Liver (tissue), 9 donors: ENCODE data around the gene CEP164. TPM values are rescaled to one million over a fixed set of nuclear protein-coding genes. Genes with fewer than 3 reads are reported as not detected.

ENCODE experiments used
- DNase-seq: peaks from one replicate; pipeline ENCODE4 v3.0.0-alpha.2; 2017; ENCODE audit warnings: low spot score
- H3K27ac ChIP-seq, 2 donors: one replicate each; pipeline ENCODE4 v1.7.0; 2013; ENCODE audit warnings: inconsistent platforms in 2 of 2, low read length in 2 of 2, control low read depth in 1 of 2, low read depth in 1 of 2, mild to moderate bottlenecking in 1 of 2
- H3K27me3 ChIP-seq, 4 donors: one replicate each; pipeline versions ENCODE4 v1.6.1 to v1.7.0; 2013; ENCODE audit warnings: low read length in 3 of 4, inconsistent platforms in 1 of 4, mild to moderate bottlenecking in 1 of 4, moderate library complexity in 1 of 4; ENCODE audit not compliant: control insufficient read depth in 4 of 4, insufficient read depth in 4 of 4
- H3K36me3 ChIP-seq, 4 donors: one replicate each; pipeline versions ENCODE4 v1.6.1 to v1.7.0; 2013; ENCODE audit warnings: low read length in 3 of 4, mild to moderate bottlenecking in 3 of 4, low read depth in 1 of 4, moderate library complexity in 1 of 4; ENCODE audit not compliant: control insufficient read depth in 4 of 4, insufficient read depth in 3 of 4
- H3K4me1 ChIP-seq, 4 donors: one replicate each; pipeline versions ENCODE4 v1.6.1 to v1.7.0; 2013; ENCODE audit warnings: low read length in 3 of 4, mild to moderate bottlenecking in 3 of 4, moderate library complexity in 1 of 4; ENCODE audit not compliant: control insufficient read depth in 4 of 4, insufficient read depth in 4 of 4
- H3K4me3 ChIP-seq, 3 donors: one replicate each; pipeline versions ENCODE4 v1.6.1 to v1.7.0; 2013; ENCODE audit warnings: low read length in 3 of 3, control low read depth in 1 of 3, low read depth in 1 of 3, mild to moderate bottlenecking in 1 of 3
- H3K9ac ChIP-seq, 2 donors: one replicate each; pipeline ENCODE4 v1.7.0; 2013; ENCODE audit warnings: low read length in 2 of 2, mild to moderate bottlenecking in 2 of 2, moderate library complexity in 2 of 2, control low read depth in 1 of 2, low read depth in 1 of 2
- H3K9me3 ChIP-seq, 4 donors: one replicate each; pipeline versions ENCODE4 v1.6.1 to v1.7.0; 2013; ENCODE audit warnings: low read length in 3 of 4; ENCODE audit not compliant: control insufficient read depth in 4 of 4
- ATF3 ChIP-seq: IDR thresholded peaks from 2 replicates; pipeline ENCODE4 v1.6.1; 2016; ENCODE audit warnings: antibody characterized with exemption
- CTCF ChIP-seq: fragments of 150-350 bp; IDR thresholded peaks from 2 replicates; pipeline ENCODE4 v1.5.1; 2017; ENCODE audit warnings: improper control_type of control experiment, low read depth, low read length; ENCODE audit not compliant: missing input control
- EGR1 ChIP-seq, 2 donors: IDR thresholded peaks; 2 replicates each; pipeline ENCODE4 v1.6.1; 2016 to 2018; ENCODE audit warnings: antibody characterized with exemption in 2 of 2, low read depth in 2 of 2
- FOXA1 ChIP-seq: IDR thresholded peaks from 2 replicates; pipeline ENCODE4 v1.6.1; 2016; ENCODE audit warnings: antibody characterized with exemption
- FOXA2 ChIP-seq: IDR thresholded peaks from 2 replicates; pipeline ENCODE4 v1.6.1; 2016; ENCODE audit warnings: antibody characterized with exemption
- GABPA ChIP-seq, 2 donors: IDR thresholded peaks in 1 of 2; conservative IDR thresholded peaks in 1 of 2; 2 replicates each; pipeline ENCODE4 v1.6.1; 2016; ENCODE audit warnings: antibody characterized with exemption in 2 of 2, mild to moderate bottlenecking in 1 of 2, moderate library complexity in 1 of 2
- HNF4A ChIP-seq, 2 donors: conservative IDR thresholded peaks; 2 replicates each; pipeline ENCODE4 v1.6.1; 2016; ENCODE audit warnings: antibody characterized with exemption in 2 of 2, mild to moderate bottlenecking in 2 of 2
- HNF4G ChIP-seq: IDR thresholded peaks from 2 replicates; pipeline ENCODE4 v1.6.1; 2016; ENCODE audit warnings: antibody characterized with exemption
- JUND ChIP-seq, 2 donors: IDR thresholded peaks; 2 replicates each; pipeline ENCODE4 v1.6.1; 2016; ENCODE audit warnings: antibody characterized with exemption in 2 of 2
- MAX ChIP-seq: IDR thresholded peaks from 2 replicates; pipeline ENCODE4 v1.6.1; 2016; ENCODE audit warnings: antibody characterized with exemption
- NR2F2 ChIP-seq: IDR thresholded peaks from 2 replicates; pipeline ENCODE4 v1.6.1; 2016; ENCODE audit warnings: antibody characterized with exemption
- RAD21 ChIP-seq, 2 donors: IDR thresholded peaks; 2 replicates each; pipeline ENCODE4 v1.6.1; 2016; ENCODE audit warnings: antibody characterized with exemption in 2 of 2, mild to moderate bottlenecking in 2 of 2
- REST ChIP-seq: IDR thresholded peaks from 2 replicates; pipeline ENCODE4 v1.6.1; 2016; ENCODE audit warnings: antibody characterized with exemption, mild to moderate bottlenecking
- RXRA ChIP-seq, 2 donors: IDR thresholded peaks; 2 replicates each; pipeline ENCODE4 v1.6.1; 2017 to 2018; ENCODE audit warnings: antibody characterized with exemption in 2 of 2, mild to moderate bottlenecking in 1 of 2
- SP1 ChIP-seq: IDR thresholded peaks from 2 replicates; pipeline ENCODE4 v1.6.1; 2018; ENCODE audit warnings: antibody characterized with exemption, mild to moderate bottlenecking
- TAF1 ChIP-seq: conservative IDR thresholded peaks from 2 replicates; pipeline ENCODE4 v1.6.1; 2016; ENCODE audit warnings: antibody characterized with exemption, mild to moderate bottlenecking
- YY1 ChIP-seq: IDR thresholded peaks from 2 replicates; pipeline ENCODE4 v1.6.1; 2016; ENCODE audit warnings: antibody characterized with exemption, mild to moderate bottlenecking
- ZBTB33 ChIP-seq: IDR thresholded peaks from 2 replicates; pipeline ENCODE4 v1.6.1; 2016; ENCODE audit warnings: antibody characterized with exemption
- WGBS: extraction: QIAGEN DNeasy Blood & Tissue Kit; methylation state at CpG from one replicate; pipeline ENCODE4 v1.1.7; 2013; 5-methylcytosine and 5-hydroxymethylcytosine counted together
- polyA plus RNA-seq, 2 donors: library from polyadenylated mRNA; stranded (reverse) in 1 of 2; unstranded in 1 of 2; fragments of 200-250 nt in 1 of 2; fragments of >200 nt in 1 of 2; fragmentation: Nextera tagmentation in 1 of 2; extraction: Ambion mirVana in 1 of 2; gene quantifications; one replicate each; pipeline versions ENCODE4 v1.2.1 to v1.2.3, GENCODE V29; 2013 to 2015
- total RNA-seq, 2 donors: library from RNA; depleted of rRNA; stranded (reverse); fragments of >200 nt; gene quantifications; one replicate each; pipeline ENCODE4 v1.2.3, GENCODE V29; 2014
- donor health status: healthy.
- donor health status: healthy.
- donor health status: healthy.
- donor health status: healthy.
- donor health status: healthy.

CEP164 gene
- total and polyA plus RNA-seq, 4 donors, result 4.1 to 12.3 (median 5.9) TPM

GRCh38 chr11:117290809-117291396 is 36.8 kb upstream of the CEP164 start, which contains the start of gene BACE1-AS (continued):
- TF ChIP-seq GABPA (IDR thresholded peaks at IDR 0.05 in 1 of 2, conservative IDR thresholded peaks at IDR 0.05 in 1 of 2) (no peak), RXRA (IDR thresholded peaks at IDR 0.05) (no peak)

- Histone ChIP-seq H3K4me3 (no peak overlapping the region), H3K27ac (no peak overlapping the region), H3K9ac (no peak overlapping the region), H3K4me1 (no peaks in the 10 kb centered on the region), H3K9me3 (no peaks in the 10 kb centered on the region), H3K27me3 (no peaks in the 10 kb centered on the region), H3K36me3 (peaks cover 14 to 66% (median 27%) of the 10 kb centered on the region in 4 donors)
- TF ChIP-seq JUND (IDR thresholded peaks at IDR 0.05) (no peak), GABPA (IDR thresholded peaks at IDR 0.05 in 1 of 2, conservative IDR thresholded peaks at IDR 0.05 in 1 of 2) (no peak), MAX (no peak), CTCF (no peak)
- WGBS, result 97% methylated on average over 2 of the region's 2 CpGs
- DNase-seq, result no peak
Measured at GRCh38 chr11:117292616-117293015, 35.0 kb upstream of the CEP164 start.

- H3K9ac ChIP-seq, result no peak overlapping the region
- peaks cover 8 to 25% (median 21%) of the 10 kb centered on the region in 4 donors for H3K4me1 ChIP-seq
- H3K27me3 ChIP-seq, result no peaks in the 10 kb centered on the region
- 88% methylated on average over 9 of the region's 9 CpGs for WGBS
- H3K4me3 ChIP-seq, result no peak overlapping the region
- H3K27ac ChIP-seq, result no peak overlapping the region
- no peaks in the 10 kb centered on the region for H3K9me3 ChIP-seq
- TF ChIP-seq NR2F2 (no peak), FOXA2 (no peak), FOXA1 (no peak), ZBTB33 (no peak), SP1 (no peak), EGR1 (IDR thresholded peaks at IDR 0.05; ENCODE audit: low read depth in 2 of 2) (no peak), TAF1 (no peak), CTCF (no peak), ATF3 (no peak), HNF4G (no peak), YY1 (no peak), HNF4A (conservative IDR thresholded peaks at IDR 0.05) (no peak), RXRA (IDR thresholded peaks at IDR 0.05) (no peak), RAD21 (IDR thresholded peaks at IDR 0.05) (no peak), REST (no peak)
- H3K36me3 ChIP-seq, result peaks cover 4 to 39% (median 6%) of the 10 kb centered on the region in 4 donors
- no peak for DNase-seq
Measured at GRCh38 chr11:117295438-117296137, 32.1 kb upstream of the CEP164 start.
